ENCODE measurements around the gene AEN.

- TF ChIP-seq CTCF (conservative IDR thresholded peaks at IDR 0.05 in 1 of 2, IDR thresholded peaks at IDR 0.05 in 1 of 2; ENCODE audit: extremely low read depth in 1 of 2, insufficient read depth in 1 of 2, low read depth in 1 of 2, low read length in 2 of 2): no peak
- TF ChIP-seq EZH2 (IDR thresholded peaks at IDR 0.05; ENCODE audit: borderline replicate concordance, low read length): no peak
Observed at GRCh38 chr15:88610701-88611231, 10.4 kb upstream of the AEN start.

Measured in mammary epithelial cell (primary cell).